HUES6 (cell line): ENCODE data around the gene FAM151A.

Experiments used
- H3K27ac ChIP-seq: 2 replicates; pipeline ENCODE4 v1.7.0; 2013; ENCODE audit warnings: low read depth, mild to moderate bottlenecking, low read length, inconsistent platforms
- H3K27me3 ChIP-seq: 2 replicates; pipeline ENCODE4 v1.6.1; 2013; ENCODE audit warnings: low read length; ENCODE audit not compliant: control insufficient read depth, insufficient read depth
- H3K36me3 ChIP-seq: 2 replicates; pipeline ENCODE4 v1.6.1; 2013; ENCODE audit warnings: low read length; ENCODE audit not compliant: control insufficient read depth, insufficient read depth
- H3K4me1 ChIP-seq: 2 replicates; pipeline ENCODE4 v1.6.1; 2013; ENCODE audit warnings: low read length; ENCODE audit not compliant: control insufficient read depth, insufficient read depth
- H3K4me3 ChIP-seq: 2 replicates; pipeline ENCODE4 v1.5.1; 2013; ENCODE audit warnings: low read depth, low read length
- H3K9ac ChIP-seq: one replicate; pipeline ENCODE4 v1.6.1; 2013; ENCODE audit warnings: mild to moderate bottlenecking, low read length
- H3K9me3 ChIP-seq: 2 replicates; pipeline ENCODE4 v1.6.1; 2013; ENCODE audit warnings: low read depth, low read length; ENCODE audit not compliant: control insufficient read depth, insufficient read depth

FAM151A gene

DNA sequence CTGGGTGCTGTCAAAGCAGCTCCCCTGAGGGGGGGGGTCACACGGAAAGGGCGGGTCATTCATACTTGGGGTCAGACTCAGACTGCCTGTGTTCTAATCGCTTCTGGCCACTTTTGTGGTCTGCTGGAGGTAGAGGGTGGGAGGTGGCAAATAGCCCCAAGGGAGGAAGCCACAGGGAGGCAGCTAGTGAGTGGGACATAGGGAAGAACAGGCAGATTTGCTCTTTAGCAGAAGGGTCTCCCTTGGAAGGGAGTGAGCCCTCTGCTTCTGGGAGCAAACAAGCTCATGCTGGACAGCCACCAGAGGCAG lies 50.8 kb downstream of the FAM151A start:
- no peak overlapping the region for H3K27ac ChIP-seq
- no peaks in the 10 kb centered on the region for H3K27me3 ChIP-seq
- no peak overlapping the region for H3K4me3 ChIP-seq
- H3K9me3 ChIP-seq, result no peaks in the 10 kb centered on the region
- H3K4me1 ChIP-seq, result peaks cover 55% of the 10 kb centered on the region
- H3K9ac ChIP-seq, result no peak overlapping the region
- H3K36me3 ChIP-seq, result no peaks in the 10 kb centered on the region

DNA sequence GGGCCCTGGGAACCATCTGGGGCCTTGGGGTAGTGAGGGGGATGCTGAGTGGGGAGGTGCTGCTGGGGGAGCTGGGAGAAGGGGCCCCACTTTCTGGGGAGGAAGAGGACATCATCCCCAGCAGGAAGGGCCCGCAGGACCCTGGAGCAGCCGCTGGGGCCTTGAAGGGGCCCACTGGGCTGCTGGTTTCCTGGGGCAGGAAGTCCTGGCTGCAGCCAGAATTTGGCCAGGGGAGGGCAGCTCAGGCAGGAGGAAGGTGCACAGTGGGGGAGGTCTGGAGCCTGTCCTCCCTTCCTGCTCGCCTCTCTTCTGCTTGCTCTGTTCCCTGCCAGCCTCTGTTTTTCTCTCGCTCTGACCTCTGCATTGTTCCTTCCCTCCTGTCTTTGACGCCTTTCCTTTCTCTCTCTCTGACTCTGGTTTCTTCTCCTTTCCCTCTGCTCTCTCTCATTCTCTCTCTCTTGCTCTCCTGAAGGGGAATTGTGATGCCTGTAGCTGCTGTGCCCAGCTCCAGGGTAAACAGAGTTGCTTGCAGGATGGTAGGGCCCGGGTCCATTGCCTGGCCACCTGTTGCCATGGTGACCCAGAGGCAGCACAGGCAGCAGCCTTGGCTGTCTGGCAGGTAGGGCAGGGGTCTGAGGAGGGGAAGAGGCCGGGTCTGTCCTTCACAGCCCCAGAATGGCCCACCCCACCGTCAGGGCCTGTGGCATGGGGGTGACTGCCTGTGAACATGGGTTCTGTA lies 51.4 kb downstream of the FAM151A start:
- H3K9ac ChIP-seq, result no peak overlapping the region

GRCh38 chr1:54571326-54571725 lies 52.0 kb downstream of the FAM151A start:
- Histone ChIP-seq H3K4me1 (peaks cover 56% of the 10 kb centered on the region), H3K27ac (no peak overlapping the region), H3K4me3 (no peak overlapping the region), H3K9ac (no peak overlapping the region), H3K9me3 (no peaks in the 10 kb centered on the region), H3K36me3 (no peaks in the 10 kb centered on the region), H3K27me3 (no peaks in the 10 kb centered on the region)

More for the DNA sequence above, 51.4 kb downstream of the FAM151A start:
- H3K9me3 ChIP-seq, result no peaks in the 10 kb centered on the region
- no peaks in the 10 kb centered on the region for H3K27me3 ChIP-seq
- peaks cover 56% of the 10 kb centered on the region for H3K4me1 ChIP-seq
- H3K27ac ChIP-seq, result no peak overlapping the region
- H3K36me3 ChIP-seq, result no peaks in the 10 kb centered on the region
- H3K4me3 ChIP-seq, result no peak overlapping the region

GRCh38 chr1:54570161-54570560 lies 53.2 kb downstream of the FAM151A start:
- no peak overlapping the region for H3K27ac ChIP-seq
- H3K36me3 ChIP-seq, result no peaks in the 10 kb centered on the region
- H3K9me3 ChIP-seq, result no peaks in the 10 kb centered on the region
- no peaks in the 10 kb centered on the region for H3K27me3 ChIP-seq
- no peak overlapping the region for H3K9ac ChIP-seq
- H3K4me3 ChIP-seq, result no peak overlapping the region
- peaks cover 53% of the 10 kb centered on the region for H3K4me1 ChIP-seq

DNA sequence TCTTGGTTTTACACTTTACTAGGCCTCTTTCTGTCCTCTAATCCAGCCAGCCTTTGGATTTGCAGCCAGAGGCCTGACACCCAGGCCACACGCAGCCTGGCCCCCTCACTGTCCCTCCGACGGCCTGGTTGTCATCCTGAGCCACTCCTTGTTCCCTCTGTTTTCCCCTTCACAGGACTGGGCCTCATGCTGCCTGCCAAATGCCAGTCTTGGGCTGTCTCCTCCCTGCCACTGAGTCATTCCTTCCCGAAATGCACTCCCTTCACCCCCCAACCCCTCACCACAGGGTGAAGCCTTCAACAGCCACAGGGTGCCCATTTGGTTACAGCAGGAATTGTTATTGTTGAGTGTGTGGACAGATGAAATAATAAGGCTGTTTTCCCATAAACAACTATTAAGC lies 54.0 kb downstream of the FAM151A start:
- Histone ChIP-seq H3K9me3 (no peaks in the 10 kb centered on the region), H3K27me3 (no peaks in the 10 kb centered on the region), H3K27ac (no peak overlapping the region), H3K4me3 (no peak overlapping the region), H3K9ac (no peak overlapping the region), H3K36me3 (no peaks in the 10 kb centered on the region), H3K4me1 (peaks cover 50% of the 10 kb centered on the region)

DNA sequence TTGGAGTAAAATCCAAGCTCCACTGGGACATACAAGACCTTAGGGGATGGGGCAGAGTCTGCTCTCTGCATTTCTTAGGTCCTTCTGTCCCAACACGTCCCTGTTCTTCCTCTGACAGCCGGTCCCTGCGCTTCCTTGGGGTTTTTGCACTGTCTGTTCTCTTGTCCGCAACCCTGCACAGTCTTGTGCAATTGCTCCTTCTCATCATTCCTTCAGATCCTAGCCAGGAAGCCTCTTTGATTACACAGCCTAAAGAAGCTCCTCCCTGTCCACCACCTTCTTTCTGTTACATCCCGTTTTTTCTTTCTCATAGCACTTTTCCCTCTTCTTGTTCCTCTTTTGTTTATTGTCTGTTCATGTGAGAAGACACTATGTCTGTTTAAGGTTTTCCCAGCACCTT lies 55.4 kb downstream of the FAM151A start:
- Histone ChIP-seq H3K27ac (no peak overlapping the region), H3K27me3 (no peaks in the 10 kb centered on the region), H3K4me3 (no peak overlapping the region), H3K36me3 (no peaks in the 10 kb centered on the region), H3K9ac (no peak overlapping the region), H3K4me1 (peaks cover 50% of the 10 kb centered on the region), H3K9me3 (peaks cover 6% of the 10 kb centered on the region; the same call in 1 of the 2 replicates)

DNA sequence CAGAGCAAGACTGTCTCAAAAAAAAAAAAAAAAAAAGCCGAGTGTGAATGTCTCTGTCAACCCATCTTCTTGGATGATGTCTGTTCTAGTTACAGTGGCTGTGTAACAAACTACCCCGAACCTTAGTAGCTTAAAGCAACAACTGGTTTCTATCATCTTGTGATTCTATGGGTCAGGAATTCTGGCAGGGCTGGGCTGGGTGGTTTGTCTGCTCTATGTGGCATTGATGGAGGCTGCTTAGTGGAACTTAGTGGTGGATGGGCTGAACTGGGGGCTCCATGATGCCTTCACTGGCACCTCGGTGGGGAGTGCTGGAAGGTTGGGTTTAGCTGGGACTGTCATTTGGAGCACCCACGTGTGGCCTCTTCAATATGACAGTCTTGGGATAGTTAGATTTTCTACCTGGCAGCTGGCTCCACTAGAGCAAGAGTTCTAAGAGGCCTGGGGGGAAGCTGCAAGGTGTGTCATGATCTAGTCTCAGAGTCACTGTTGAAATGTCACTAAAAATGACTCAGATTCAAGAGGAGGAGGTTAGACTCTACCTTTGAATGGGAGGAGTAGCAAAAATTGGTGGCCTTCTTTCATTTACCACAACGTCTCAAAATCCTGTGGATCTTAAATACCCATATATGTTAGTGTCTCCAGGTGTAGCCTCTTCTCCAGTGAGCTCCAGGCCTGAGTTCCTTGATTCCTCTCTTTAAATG lies 56.7 kb downstream of the FAM151A start:
- Histone ChIP-seq H3K27me3 (no peaks in the 10 kb centered on the region), H3K9ac (no peak overlapping the region), H3K4me1 (peaks cover 36% of the 10 kb centered on the region), H3K27ac (no peak overlapping the region), H3K9me3 (peaks cover 6% of the 10 kb centered on the region; the same call in 1 of the 2 replicates), H3K4me3 (no peak overlapping the region), H3K36me3 (no peaks in the 10 kb centered on the region)

DNA sequence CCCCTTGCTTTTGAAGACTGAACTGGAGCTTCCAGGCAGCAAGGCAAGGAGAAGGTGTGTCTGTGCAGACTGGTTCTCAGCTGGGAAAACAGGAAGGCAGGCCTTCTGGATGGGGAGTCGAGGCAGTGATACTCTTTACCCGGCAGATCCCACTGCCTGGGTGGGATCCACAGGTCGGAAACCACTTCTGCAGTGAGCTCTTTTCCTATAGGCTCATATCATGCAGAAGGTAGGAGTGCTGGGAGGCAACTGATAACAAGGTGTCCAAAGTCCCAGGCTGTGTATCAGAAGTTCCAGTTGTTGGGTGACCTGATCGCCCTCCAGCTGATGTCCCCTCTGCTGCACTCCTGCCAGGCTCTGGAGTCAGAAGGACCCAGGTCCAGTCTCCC lies 58.2 kb downstream of the FAM151A start:
- no peak overlapping the region for H3K9ac ChIP-seq
- H3K27ac ChIP-seq, result no peak overlapping the region

GRCh38 chr1:54564312-54565112 lies 58.8 kb downstream of the FAM151A start:
- Histone ChIP-seq H3K36me3 (no peaks in the 10 kb centered on the region), H3K4me3 (no peak overlapping the region; the same call in 1 of the 2 replicates), H3K27ac (no peak overlapping the region), H3K4me1 (peaks cover 22% of the 10 kb centered on the region), H3K9ac (no peak overlapping the region), H3K27me3 (no peaks in the 10 kb centered on the region), H3K9me3 (peaks cover 6% of the 10 kb centered on the region; the same call in 1 of the 2 replicates)

More for the DNA sequence above, 58.2 kb downstream of the FAM151A start:
- Histone ChIP-seq H3K4me1 (peaks cover 28% of the 10 kb centered on the region), H3K27me3 (no peaks in the 10 kb centered on the region), H3K9me3 (peaks cover 6% of the 10 kb centered on the region; the same call in 1 of the 2 replicates), H3K4me3 (no peak overlapping the region), H3K36me3 (no peaks in the 10 kb centered on the region)

DNA sequence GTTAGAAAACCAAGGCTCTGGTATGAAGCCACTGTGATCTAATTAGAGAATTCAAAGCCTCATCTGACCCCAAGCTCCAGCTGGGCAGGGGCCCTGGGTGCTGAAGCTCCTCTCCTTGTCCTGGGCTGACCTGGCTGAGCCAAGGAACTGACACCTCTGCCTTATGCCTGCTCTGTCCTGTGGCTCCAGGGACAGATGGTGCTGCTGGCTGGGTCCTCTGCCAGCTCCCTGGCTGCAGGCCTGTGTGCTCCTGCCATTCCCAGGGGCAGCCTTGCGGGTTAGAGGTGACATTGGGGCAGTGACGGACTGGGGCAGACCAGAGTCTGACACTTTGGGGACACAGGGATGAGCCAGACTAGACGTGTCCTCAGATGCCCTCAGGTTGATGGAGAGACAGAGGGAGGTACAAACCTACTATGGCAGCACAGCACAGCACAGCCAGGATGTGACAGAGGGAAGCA lies 63.5 kb downstream of the FAM151A start:
- H3K27me3 ChIP-seq, result no peaks in the 10 kb centered on the region
- H3K27ac ChIP-seq, result no peak overlapping the region
- peaks cover 2% of the 10 kb centered on the region; the same call in 1 of the 2 replicates for H3K4me1 ChIP-seq
- H3K9me3 ChIP-seq, result peaks cover 6% of the 10 kb centered on the region; the same call in 1 of the 2 replicates
- H3K9ac ChIP-seq, result no peak overlapping the region
- H3K4me3 ChIP-seq, result no peak overlapping the region
- H3K36me3 ChIP-seq, result no peaks in the 10 kb centered on the region
